ENCODE results near the gene PRR36.

- TF ChIP-seq POLR2A (IDR thresholded peaks at IDR 0.05; ENCODE audit: low read length), result no peak
- TF ChIP-seq GATA1 (IDR thresholded peaks at IDR 0.05; ENCODE audit: low read depth, low read length), result no peak
These were observed 29.2 kb downstream of the PRR36 start for GRCh38 chr19:7844951-7845350.

Measured in erythroblast (primary cell).